Measurements from ENCODE around the gene WDR36. TPM values are rescaled to one million over a fixed set of nuclear protein-coding genes. Genes with fewer than 3 reads are reported as not detected.

WDR36 gene
- total RNA-seq, 2 experiments from 2014 or later: 65.1 to 65.6 TPM

- H3K36me3 Mint-ChIP-seq (ENCODE audit: low read depth): no peaks in the 10 kb centered on the region
- H3K4me3 Mint-ChIP-seq: no peak overlapping the region
- peaks cover 59% of the 10 kb centered on the region for H3K27me3 Mint-ChIP-seq
- H3K4me1 Mint-ChIP-seq (ENCODE audit: low read depth): peaks cover 21% of the 10 kb centered on the region
- no peak for DNase-seq
- intact Hi-C loops (cut with micrococcal nuclease): no loop called here
- no peaks in the 10 kb centered on the region for H3K9me3 Mint-ChIP-seq
- ATAC-seq: no peak
- CTCF ChIA-PET: no interaction called here
- POLR2A ChIA-PET: no interaction called here
- TF ChIP-seq CTCF (IDR thresholded peaks at IDR 0.05): no peak
- H3K27ac Mint-ChIP-seq: no peak overlapping the region
Measured at GRCh38 chr5:111076091-111076490, 16.1 kb upstream of the WDR36 start.

- DNase-seq: no peak
- peaks cover 18% of the 10 kb centered on the region for H3K4me1 Mint-ChIP-seq (ENCODE audit: low read depth)
- intact Hi-C loops (cut with micrococcal nuclease): no loop called here
- peaks cover 49% of the 10 kb centered on the region for H3K27me3 Mint-ChIP-seq
- ATAC-seq: no peak
- H3K9me3 Mint-ChIP-seq: no peaks in the 10 kb centered on the region
- TF ChIP-seq CTCF (IDR thresholded peaks at IDR 0.05): no peak
- no peaks in the 10 kb centered on the region for H3K36me3 Mint-ChIP-seq (ENCODE audit: low read depth)
- ChIA-PET POLR2A (no interaction called here), CTCF (no interaction called here)
- no peak overlapping the region for H3K27ac Mint-ChIP-seq
- H3K4me3 Mint-ChIP-seq: no peak overlapping the region
Measured at GRCh38 chr5:111077678-111078077, 14.5 kb upstream of the WDR36 start.

GRCh38 chr5:111079846-111080245 lies 12.3 kb upstream of the WDR36 start:
- peaks cover 12% of the 10 kb centered on the region for H3K4me1 Mint-ChIP-seq (ENCODE audit: low read depth)
- no peak overlapping the region for H3K27ac Mint-ChIP-seq
- no peaks in the 10 kb centered on the region for H3K36me3 Mint-ChIP-seq (ENCODE audit: low read depth)
- ATAC-seq (no peak), DNase-seq (no peak)
- ChIA-PET POLR2A (interaction anchor here (0.6 to 1.5 kb wide), 2 partner anchors 12 to 199 kb away, joined by 3 to 5 read pairs; partner anchors contain the start of gene WDR36), CTCF (interaction anchor here (1.0 kb wide), 1 partner anchor 323 kb away, joined by 4 read pairs; no protein-coding TSS in a partner anchor)
- peaks cover 41% of the 10 kb centered on the region for H3K27me3 Mint-ChIP-seq
- no peaks in the 10 kb centered on the region for H3K9me3 Mint-ChIP-seq
- no peak overlapping the region for H3K4me3 Mint-ChIP-seq
- intact Hi-C loops (cut with micrococcal nuclease): no loop called here
- no peak for TF ChIP-seq CTCF (IDR thresholded peaks at IDR 0.05)

GRCh38 chr5:111083323-111083722 lies 8.8 kb upstream of the WDR36 start:
- no peak overlapping the region for H3K27ac Mint-ChIP-seq
- POLR2A ChIA-PET: interaction anchor here (2.2 kb wide), 1 partner anchor 9 kb away, joined by 8 read pairs; the partner anchor contains the start of gene WDR36
- no peaks in the 10 kb centered on the region for H3K9me3 Mint-ChIP-seq
- H3K36me3 Mint-ChIP-seq (ENCODE audit: low read depth): no peaks in the 10 kb centered on the region
- no peak for ATAC-seq
- TF ChIP-seq CTCF (IDR thresholded peaks at IDR 0.05): no peak
- H3K4me1 Mint-ChIP-seq (ENCODE audit: low read depth): no peaks in the 10 kb centered on the region
- DNase-seq: no peak
- H3K4me3 Mint-ChIP-seq: no peak overlapping the region
- peaks cover 30% of the 10 kb centered on the region for H3K27me3 Mint-ChIP-seq
- intact Hi-C loops (cut with micrococcal nuclease): no loop called here
- CTCF ChIA-PET: no interaction called here

- Mint-ChIP-seq H3K27me3 (no peaks in the 10 kb centered on the region), H3K4me1 (ENCODE audit: low read depth) (peaks cover 48% of the 10 kb centered on the region), H3K4me3 (no peak overlapping the region), H3K27ac (no peak overlapping the region), H3K9me3 (no peaks in the 10 kb centered on the region), H3K36me3 (ENCODE audit: low read depth) (peaks cover 39% of the 10 kb centered on the region)
- DNase-seq (no peak), ATAC-seq (no peak)
- ChIA-PET POLR2A (no interaction called here), CTCF (no interaction called here)
- intact Hi-C loops (cut with micrococcal nuclease): no loop called here
- TF ChIP-seq CTCF (IDR thresholded peaks at IDR 0.05): no peak
Measured at GRCh38 chr5:111095982-111096381, 3.8 kb downstream of the WDR36 start.
